ENCODE measurements around the gene MBLAC1. TPM values are rescaled to one million over a fixed set of nuclear protein-coding genes. Genes with fewer than 3 reads are reported as not detected.

Gene MBLAC1
- polyA plus RNA-seq, 3 donors, result 0.57 to 0.81 (median 0.59) TPM

DNA sequence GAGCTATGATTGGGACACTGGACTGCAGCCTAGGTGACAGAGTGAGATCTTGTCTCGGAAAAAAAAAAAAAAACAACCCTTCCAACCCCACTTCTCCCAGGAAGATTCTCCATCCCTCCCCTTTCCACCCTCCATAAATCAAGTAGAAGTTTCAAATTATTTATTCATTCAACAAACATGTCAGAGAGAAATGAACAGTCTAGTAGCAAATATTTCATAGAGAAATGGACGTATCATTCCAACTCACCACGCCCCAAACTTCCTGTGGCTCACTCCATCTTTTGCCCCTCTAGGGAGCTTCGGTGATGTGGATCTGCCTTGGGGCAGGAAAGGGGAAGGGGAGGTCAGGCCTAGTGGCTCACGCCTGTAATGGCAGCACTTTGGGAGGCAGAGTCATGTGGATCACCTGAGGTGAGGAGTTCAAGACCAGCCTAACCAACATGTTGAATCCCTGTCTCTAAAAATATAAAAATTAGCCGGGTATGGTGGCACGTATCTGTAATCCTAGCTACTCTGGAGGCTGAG lies 32.4 kb downstream of the MBLAC1 start:
- intact Hi-C loops (cut with micrococcal nuclease), result no loop called here
- peaks cover 25 to 27% of the 10 kb centered on the region in 2 donors for H3K36me3 ChIP-seq (replicated peaks in 1 of 2; ENCODE audit: control insufficient read depth in 1 of 2, insufficient read depth in 2 of 2, low read length in 2 of 2)
- Mint-ChIP-seq H3K4me3 (peak overlapping the region; percentile 80 to 81), H3K36me3 (peaks cover 25 to 35% of the 10 kb centered on the region in 2 donors), H3K27me3 (ENCODE audit: low read depth in 3 of 3) (peaks cover 9 to 21% (median 17%) of the 10 kb centered on the region in 3 donors), H3K4me1 (peaks cover 34% of the 10 kb centered on the region), H3K27ac (peak overlapping the region; percentile 41 to 84 (median 75)), H3K9me3 (no peaks in the 10 kb centered on the region)
- H3K27me3 ChIP-seq (ENCODE audit: control insufficient read depth in 2 of 2, insufficient read depth in 2 of 2, low read length in 2 of 2), result peaks cover 0 to 4% of the 10 kb centered on the region in 2 donors
- H3K79me2 ChIP-seq (ENCODE audit: insufficient read depth, low read length), result peaks cover 42% of the 10 kb centered on the region
- H3K4me2 ChIP-seq (replicated peaks; ENCODE audit: extremely low read depth, low read length, poor library complexity, severe bottlenecking), result peak overlapping the region; percentile 94
- peak overlapping the region; percentile 85 for H2AFZ ChIP-seq (ENCODE audit: insufficient read depth, low read depth, low read length, poor library complexity, severe bottlenecking)
- peak overlapping the region; percentile 64 to 95 (median 78) for H3K4me3 ChIP-seq (replicated peaks in 1 of 3; ENCODE audit: low read depth in 2 of 3, low read length in 3 of 3)
- TF ChIP-seq, protein P1, sequence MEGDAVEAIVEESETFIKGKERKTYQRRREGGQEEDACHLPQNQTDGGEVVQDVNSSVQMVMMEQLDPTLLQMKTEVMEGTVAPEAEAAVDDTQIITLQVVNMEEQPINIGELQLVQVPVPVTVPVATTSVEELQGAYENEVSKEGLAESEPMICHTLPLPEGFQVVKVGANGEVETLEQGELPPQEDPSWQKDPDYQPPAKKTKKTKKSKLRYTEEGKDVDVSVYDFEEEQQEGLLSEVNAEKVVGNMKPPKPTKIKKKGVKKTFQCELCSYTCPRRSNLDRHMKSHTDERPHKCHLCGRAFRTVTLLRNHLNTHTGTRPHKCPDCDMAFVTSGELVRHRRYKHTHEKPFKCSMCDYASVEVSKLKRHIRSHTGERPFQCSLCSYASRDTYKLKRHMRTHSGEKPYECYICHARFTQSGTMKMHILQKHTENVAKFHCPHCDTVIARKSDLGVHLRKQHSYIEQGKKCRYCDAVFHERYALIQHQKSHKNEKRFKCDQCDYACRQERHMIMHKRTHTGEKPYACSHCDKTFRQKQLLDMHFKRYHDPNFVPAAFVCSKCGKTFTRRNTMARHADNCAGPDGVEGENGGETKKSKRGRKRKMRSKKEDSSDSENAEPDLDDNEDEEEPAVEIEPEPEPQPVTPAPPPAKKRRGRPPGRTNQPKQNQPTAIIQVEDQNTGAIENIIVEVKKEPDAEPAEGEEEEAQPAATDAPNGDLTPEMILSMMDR (IDR thresholded peaks at IDR 0.05), result no peak
- H3K9me3 ChIP-seq (replicated peaks in 1 of 2; ENCODE audit: control insufficient read depth in 1 of 2, insufficient read depth in 1 of 2, low read length in 2 of 2), result no peaks in the 10 kb centered on the region
- H4K20me1 ChIP-seq (ENCODE audit: insufficient read depth, low read length), result peaks cover 39% of the 10 kb centered on the region
- 67% methylated on average over 2 of the region's 7 CpGs for WGBS (ENCODE audit: insufficient coverage)
- H3K9ac ChIP-seq (ENCODE audit: insufficient read depth, low read length, poor library complexity, severe bottlenecking), result peak overlapping the region; percentile 86
- peaks cover 37 to 47% of the 10 kb centered on the region in 2 donors for H3K4me1 ChIP-seq (ENCODE audit: control insufficient read depth in 1 of 2, insufficient read depth in 2 of 2, low read length in 2 of 2)
- peak overlapping the region in 1 of 2 donors; percentile 79 for H3K27ac ChIP-seq (ENCODE audit: low read depth in 1 of 2, low read length in 2 of 2)
- peak in 1 of 3 donors; percentile 43 for DNase-seq

DNA sequence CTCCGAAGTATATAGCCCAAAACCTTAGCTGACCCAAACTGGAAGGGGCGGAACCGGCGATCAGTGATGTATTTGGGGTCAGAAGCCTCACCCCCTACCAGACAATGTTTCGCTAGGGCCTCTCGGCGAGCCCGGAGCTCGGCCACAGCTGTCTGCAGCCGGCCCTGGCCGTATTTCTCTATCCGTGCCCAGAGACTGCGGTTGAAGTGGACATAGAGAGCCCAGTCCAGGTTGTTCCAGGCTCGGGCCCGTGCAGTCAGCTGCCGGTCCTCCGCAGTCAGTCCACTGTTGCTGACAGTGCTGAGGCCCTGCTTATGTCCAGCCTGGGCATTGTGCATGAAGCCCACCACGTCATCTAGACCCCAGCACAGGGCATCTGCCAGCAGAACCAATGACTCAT lies 33.3 kb downstream of the MBLAC1 start:
- Mint-ChIP-seq H3K9me3 (no peaks in the 10 kb centered on the region), H3K27ac (no peak overlapping the region)

More for the DNA sequence above, 33.3 kb downstream of the MBLAC1 start:
- no peak overlapping the region for H3K27ac ChIP-seq (ENCODE audit: low read depth in 1 of 2, low read length in 2 of 2)
- peaks cover 30% of the 10 kb centered on the region for H4K20me1 ChIP-seq (ENCODE audit: insufficient read depth, low read length)
- DNase-seq, result no peak
- intact Hi-C loops (cut with micrococcal nuclease), result no loop called here
- no peak overlapping the region for H3K4me3 ChIP-seq (replicated peaks in 1 of 3; ENCODE audit: low read depth in 2 of 3, low read length in 3 of 3)
- peaks cover 0 to 4% of the 10 kb centered on the region in 2 donors for H3K27me3 ChIP-seq (ENCODE audit: control insufficient read depth in 2 of 2, insufficient read depth in 2 of 2, low read length in 2 of 2)
- Mint-ChIP-seq H3K4me3 (no peak overlapping the region), H3K4me1 (peaks cover 32% of the 10 kb centered on the region), H3K36me3 (peaks cover 18 to 26% of the 10 kb centered on the region in 2 donors), H3K27me3 (ENCODE audit: low read depth in 3 of 3) (peaks cover 9 to 24% (median 19%) of the 10 kb centered on the region in 3 donors)
- whole genome bisulfite sequencing (ENCODE audit: insufficient coverage), result 98% methylated on average over 13 of the region's 18 CpGs
- H3K9me3 ChIP-seq (replicated peaks in 1 of 2; ENCODE audit: control insufficient read depth in 1 of 2, insufficient read depth in 1 of 2, low read length in 2 of 2), result no peaks in the 10 kb centered on the region
- no peak overlapping the region for H3K4me2 ChIP-seq (replicated peaks; ENCODE audit: extremely low read depth, low read length, poor library complexity, severe bottlenecking)
- no peak overlapping the region for H3K9ac ChIP-seq (ENCODE audit: insufficient read depth, low read length, poor library complexity, severe bottlenecking)
- H2AFZ ChIP-seq (ENCODE audit: insufficient read depth, low read depth, low read length, poor library complexity, severe bottlenecking), result no peak overlapping the region
- peaks cover 33% of the 10 kb centered on the region for H3K79me2 ChIP-seq (ENCODE audit: insufficient read depth, low read length)
- H3K36me3 ChIP-seq (replicated peaks in 1 of 2; ENCODE audit: control insufficient read depth in 1 of 2, insufficient read depth in 2 of 2, low read length in 2 of 2), result peaks cover 17 to 18% of the 10 kb centered on the region in 2 donors
- H3K4me1 ChIP-seq (ENCODE audit: control insufficient read depth in 1 of 2, insufficient read depth in 2 of 2, low read length in 2 of 2), result peaks cover 29 to 38% of the 10 kb centered on the region in 2 donors
- TF ChIP-seq, protein P1 (IDR thresholded peaks at IDR 0.05), result no peak
